HCT116 (cell line): ENCODE results near the gene AP3B1. TPM values are rescaled to one million over a fixed set of nuclear protein-coding genes. Genes with fewer than 3 reads are reported as not detected.

ENCODE experiments used
- ATAC-seq: fragments of 200-7000 bp; cut with Tn5 transposase; 2 replicates; pipeline ENCODE4 v1.9.1; 2020; ENCODE audit warnings: mild to moderate bottlenecking, moderate library complexity
- BruUV-seq: library from RNA; stranded (reverse); fragments of 400-500 nt; replicated peaks from 2 replicates; lab custom pipeline; 2021; lab: Mats Ljungman, UMichigan
- CTCF ChIA-PET: fragments of 300-600 bp; sonication (Branson Sonifier 250); formaldehyde crosslinking; loops from one replicate; lab custom pipeline; 2021; ENCODE audit warnings: antibody characterized with exemption; lab: Charles Lee
- POLR2A ChIA-PET: fragments of 300-600, 350-600 bp; sonication (Branson Sonifier 250); formaldehyde crosslinking; loops from one replicate; lab custom pipeline; 2021; ENCODE audit warnings: antibody characterized with exemption; lab: Charles Lee
- RAD21 ChIA-PET, 2 experiments: fragments of 300-600 bp; sonication (Branson Sonifier 250); formaldehyde crosslinking; loops; one replicate each; lab custom pipeline; 2023; ENCODE audit warnings: low total read pairs in 2 of 2; ENCODE audit not compliant: uncharacterized antibody in 2 of 2, unreplicated experiment in 2 of 2, low non-redundant PET in 1 of 2; lab: Charles Lee
- DNase-seq: peaks from one replicate; pipeline ENCODE4 v3.0.0-alpha.2; 2010; ENCODE audit warnings: low read depth, low spot score
- H2AFZ ChIP-seq: fragments of 200-600 bp; shearing (Covaris generic), sonication (generic); 2 replicates; pipeline ENCODE4 v1.6.1; 2017; ENCODE audit warnings: low read depth, mixed run types, mixed read lengths, antibody characterized with exemption, low read length; ENCODE audit not compliant: poor library complexity, severe bottlenecking
- H3K27ac ChIP-seq: 2 replicates; pipeline ENCODE4 v1.5.1; 2012; ENCODE audit warnings: low read depth, low read length
- H3K27me3 ChIP-seq: fragments of 200-600 bp; sonication (generic); 2 replicates; pipeline ENCODE4 v1.6.1; 2016; ENCODE audit warnings: mixed run types, low read length, mixed read lengths; ENCODE audit not compliant: insufficient read depth
- H3K36me3 ChIP-seq, 2 experiments: fragments of 200-500 bp in 1 of 2; fragments of 200-600 bp in 1 of 2; sonication (Bioruptor generic) in 1 of 2; sonication (generic) in 1 of 2; 2 replicates each; pipeline versions ENCODE4 v1.5.1 to v1.6.1; 2014 to 2016; ENCODE audit warnings: low read length in 2 of 2, inconsistent platforms in 1 of 2, mixed read lengths in 1 of 2, mixed run types in 1 of 2; ENCODE audit not compliant: insufficient read depth in 2 of 2, control insufficient read depth in 1 of 2
- H3K4me1 ChIP-seq, 2 experiments: fragments of 200-600 bp in 1 of 2; sonication (generic) in 1 of 2; 2 replicates each; pipeline versions ENCODE4 v1.5.1 to v1.6.1; 2012 to 2017; ENCODE audit warnings: low read length in 2 of 2, inconsistent platforms in 1 of 2, mild to moderate bottlenecking in 1 of 2, mixed read lengths in 1 of 2, mixed run types in 1 of 2, moderate library complexity in 1 of 2; ENCODE audit not compliant: insufficient read depth in 2 of 2, control insufficient read depth in 1 of 2
- H3K4me2 ChIP-seq: fragments of 200-600 bp; sonication (generic); 2 replicates; pipeline ENCODE4 v1.6.1; 2017; ENCODE audit warnings: mixed run types, low read length, mixed read lengths
- H3K4me3 ChIP-seq, 2 experiments: fragments of 200-600 bp in 1 of 2; sonication (generic) in 1 of 2; replicated peaks in 1 of 2; 2 replicates each; pipeline ENCODE4 v1.5.1; 2011 to 2016; ENCODE audit warnings: low read length in 2 of 2, control low read depth in 1 of 2, low read depth in 1 of 2, mild to moderate bottlenecking in 1 of 2, mixed read lengths in 1 of 2, mixed run types in 1 of 2
- H3K79me2 ChIP-seq: fragments of 200-600 bp; sonication (generic); 2 replicates; pipeline ENCODE4 v1.6.1; 2017; ENCODE audit warnings: mild to moderate bottlenecking, mixed run types, low read length, moderate library complexity, mixed read lengths; ENCODE audit not compliant: insufficient read depth
- H3K9ac ChIP-seq: fragments of 200-600 bp; sonication (generic); 2 replicates; pipeline ENCODE4 v1.6.1; 2016; ENCODE audit warnings: low read length, mixed read lengths
- H3K9me2 ChIP-seq: fragments of 200-600 bp; sonication (generic), shearing (Covaris generic); 2 replicates; pipeline ENCODE4 v1.6.1; 2017; ENCODE audit warnings: mixed run types, mild to moderate bottlenecking, moderate library complexity; ENCODE audit not compliant: insufficient read depth
- H3K9me3 ChIP-seq, 2 experiments: fragments of 200-500 bp in 1 of 2; fragments of 200-600 bp in 1 of 2; sonication (Bioruptor generic) in 1 of 2; sonication (generic) in 1 of 2; 2 replicates each; pipeline ENCODE4 v1.6.1; 2014 to 2017; ENCODE audit warnings: low read length in 2 of 2, mixed read lengths in 2 of 2, inconsistent platforms in 1 of 2, low read depth in 1 of 2, mild to moderate bottlenecking in 1 of 2, mixed run types in 1 of 2, moderate library complexity in 1 of 2; ENCODE audit not compliant: control insufficient read depth in 1 of 2, insufficient read depth in 1 of 2
- H4K20me1 ChIP-seq: fragments of 200-600 bp; sonication (generic), shearing (Covaris generic); 2 replicates; pipeline ENCODE4 v1.6.1; 2017; ENCODE audit warnings: mixed run types, mild to moderate bottlenecking, moderate library complexity; ENCODE audit not compliant: insufficient read depth
- CTCF ChIP-seq, 3 experiments: fragments of 200-600 bp in 1 of 3; sonication (generic) in 1 of 3; IDR thresholded peaks in 2 of 3; conservative IDR thresholded peaks in 1 of 3; 2 replicates each; pipeline ENCODE4 v1.5.1; 2012 to 2017; ENCODE audit warnings: low read depth in 2 of 3, low read length in 2 of 3, antibody characterized with exemption in 1 of 3, borderline replicate concordance in 1 of 3, control low read depth in 1 of 3, mild to moderate bottlenecking in 1 of 3, mixed read lengths in 1 of 3, mixed run types in 1 of 3, moderate library complexity in 1 of 3; ENCODE audit not compliant: insufficient read depth in 1 of 3
- ELF1 ChIP-seq: IDR thresholded peaks from 2 replicates; pipeline ENCODE4 v1.6.1; 2012; ENCODE audit warnings: low read depth, borderline replicate concordance
- REST ChIP-seq: IDR thresholded peaks from 2 replicates; pipeline ENCODE4 v1.6.1; 2012; ENCODE audit warnings: low read depth
- intact Hi-C: fragments of 100-400 bp; cut with micrococcal nuclease; formaldehyde crosslinking; loops from 2 replicates; pipeline ENCODE4 v1.10.0; 2022
- total RNA-seq: library from RNA; stranded (reverse); gene quantifications from one replicate; pipeline ENCODE4 v1.2.1, GENCODE V29; 2021; ENCODE audit not compliant: unreplicated experiment
- TF ChIP-seq, protein P1 (sequence below): IDR thresholded peaks from 2 replicates; pipeline ENCODE4 v1.6.1; 2012

The AP3B1 gene
- total RNA-seq, 1 experiment from 2014 or later: 54.5 TPM

GRCh38 chr5:78271766-78272165, 22.7 kb downstream of the AP3B1 start:
- no peaks in the 10 kb centered on the region for H3K4me1 ChIP-seq
- POLR2A ChIA-PET: no interaction called here
- no peak for ATAC-seq
- intact Hi-C loops: no loop called here
- no peak overlapping the region for H3K27ac ChIP-seq
- H3K9me3 ChIP-seq: no peaks in the 10 kb centered on the region
- BruUV-seq: no TSS peak
- peaks cover 61% of the 10 kb centered on the region for H3K79me2 ChIP-seq
- TF ChIP-seq CTCF (IDR thresholded peaks at IDR 0.05 in 2 of 3, conservative IDR thresholded peaks at IDR 0.05 in 1 of 3; ENCODE audit: borderline replicate concordance in 1 of 3, insufficient read depth in 1 of 3, low read depth in 2 of 3, low read length in 2 of 3) (no peak), ELF1 (no peak), REST (no peak)
- TF ChIP-seq, protein P1, sequence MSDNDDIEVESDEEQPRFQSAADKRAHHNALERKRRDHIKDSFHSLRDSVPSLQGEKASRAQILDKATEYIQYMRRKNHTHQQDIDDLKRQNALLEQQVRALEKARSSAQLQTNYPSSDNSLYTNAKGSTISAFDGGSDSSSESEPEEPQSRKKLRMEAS: no peak
- TF ChIP-seq, all 23 proteins: peak for 0
- Histone ChIP-seq H3K27me3 (no peaks in the 10 kb centered on the region), H2AFZ (no peak overlapping the region), H3K4me3 (no peak overlapping the region), H3K36me3 (no peaks in the 10 kb centered on the region), H3K9ac (no peak overlapping the region), H3K4me2 (no peak overlapping the region), H3K9me2 (no peaks in the 10 kb centered on the region), H4K20me1 (no peaks in the 10 kb centered on the region; the same call in 1 of the 2 replicates)
- RAD21 ChIA-PET: no interaction called here
- no peak for DNase-seq
- CTCF ChIA-PET: no interaction called here
